Heart left ventricle (tissue), 13 donors: ENCODE measurements around the gene MST1R.

Experiments used
- CTCF ChIP-seq, 12 donors: fragments of 200-600 bp; sonication (generic) in 4 of 12; IDR thresholded peaks; one replicate each; pipeline versions ENCODE4 v1.5.0 to v1.8.0; 2018 to 2022; ENCODE audit warnings: antibody characterized with exemption in 12 of 12, mild to moderate bottlenecking in 5 of 12
- POLR2A ChIP-seq, 2 donors: fragments of 450-650 bp; IDR thresholded peaks; one replicate each; pipeline ENCODE4 v1.6.1; 2017; ENCODE audit warnings: antibody characterized with exemption in 2 of 2, mild to moderate bottlenecking in 2 of 2, moderate library complexity in 2 of 2
- donor health status: ischemic (EF 13 %, LVEDD 7.1; RV severe dilation, severe dysfunction).
- donor health status: DM: no; HTN: yes; CAD: no.
- donor health status: DM: no; HTN: no; CAD: no.
- donor health status: ischemic (EF 25% LVEDD 6.9; RV normal size, moderate dysfunction).
- donor health status: ischemic (EF 25% LVEDD 5.7; RV mildly dilated, moderate dysfunction).
- donor health status: ischemic (EF 35%, LVEDD 5.7; RV mildly dilated, moderate dysfunction).
- donor health status: nonischemic (EF 11% LVEDD 7.7; RV severe dilation, severe dysfunction).
- donor health status: DM: yes; HTN: yes; CAD: no.
- donor health status: PGD.
- donor health status: ischemic (EF 29% LVEDD 5.4; RV normal size, mild dysfunction).
- donor health status: nonischemic (EF 23%, LVEDD 6.1; RV moderate dilation, normal function).

GRCh38 chr3:49895791-49896190 is 7.9 kb downstream of the MST1R start:
- TF ChIP-seq CTCF (IDR thresholded peaks at IDR 0.05): no peak
- TF ChIP-seq POLR2A (IDR thresholded peaks at IDR 0.05): no peak
